Panc1 (cell line): ENCODE measurements around the gene LPGAT1.

Source experiments
- CTCF ChIP-seq: fragments of 450-650 bp; IDR thresholded peaks from 2 replicates; pipeline ENCODE4 v1.5.1; 2017; ENCODE audit warnings: mild to moderate bottlenecking
- REST ChIP-seq, 2 experiments: IDR thresholded peaks; 2 replicates each; pipeline ENCODE4 v1.6.1; 2011 to 2012; ENCODE audit warnings: low read depth in 2 of 2, control low read depth in 1 of 2, low read length in 1 of 2, mild to moderate bottlenecking in 1 of 2, moderate library complexity in 1 of 2; ENCODE audit not compliant: insufficient read depth in 1 of 2

GRCh38 chr1:211876851-211877590 is 46.5 kb upstream of the LPGAT1 start:
- no peak for TF ChIP-seq CTCF
- TF ChIP-seq REST (IDR thresholded peaks at IDR 0.05; ENCODE audit: insufficient read depth in 1 of 2, low read depth in 2 of 2, low read length in 1 of 2): no peak
